D721Med (cell line): ENCODE results near the gene BBS9.
"Not testable (repeated sequence)": the region's sequence is repeated elsewhere in the genome, so short reads cannot be mapped to it uniquely, and the experiment has no call there.

Experiments
- DNase-seq: peaks from one replicate; pipeline ENCODE4 v3.0.0; 2011; ENCODE audit warnings: low spot score; ENCODE audit not compliant: insufficient read length
- FAIRE-seq: peaks from 2 replicates; lab custom pipeline; 2011; peaks lifted over from hg19 to GRCh38; lab: Jason Lieb, UNC
- CTCF ChIP-seq: IDR thresholded peaks from 2 replicates; pipeline ENCODE4 v1.5.1; 2012; ENCODE audit warnings: mild to moderate bottlenecking, control low read depth; ENCODE audit not compliant: insufficient read depth; ENCODE audit errors: missing control alignments

BBS9 gene

DNA sequence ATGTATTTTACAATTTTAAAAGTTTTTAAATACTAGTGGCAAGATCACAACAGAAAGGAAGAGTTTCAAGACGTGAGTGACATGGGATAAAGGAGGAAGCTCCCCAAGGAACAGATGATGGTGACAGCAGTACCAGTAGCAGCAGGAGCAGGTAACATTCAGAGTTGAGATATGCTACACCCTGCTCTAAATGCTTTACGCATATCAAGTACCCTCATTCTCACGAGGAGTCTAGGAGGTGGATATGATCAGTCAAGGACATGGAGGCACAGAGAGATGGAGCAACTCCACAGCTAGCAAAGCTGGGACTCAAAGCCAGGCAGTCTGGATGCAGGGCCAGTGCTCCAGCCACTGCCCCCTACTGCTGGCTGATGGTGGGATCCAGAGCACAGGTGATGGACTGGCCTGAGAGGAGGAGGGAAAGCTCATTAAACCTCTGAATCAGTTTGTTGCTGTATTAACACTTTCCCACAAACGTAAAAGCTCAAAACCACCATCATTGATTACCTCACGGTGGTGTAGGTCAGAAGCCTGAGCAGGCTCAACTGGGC, 37.6 kb upstream of the BBS9 start:
- TF ChIP-seq CTCF = no peak
- no peak for FAIRE-seq
- no peak for DNase-seq

GRCh38 chr7:33093266-33093665, 36.1 kb upstream of the BBS9 start:
- FAIRE-seq (no peak), DNase-seq (no peak)
- no peak for TF ChIP-seq CTCF

DNA sequence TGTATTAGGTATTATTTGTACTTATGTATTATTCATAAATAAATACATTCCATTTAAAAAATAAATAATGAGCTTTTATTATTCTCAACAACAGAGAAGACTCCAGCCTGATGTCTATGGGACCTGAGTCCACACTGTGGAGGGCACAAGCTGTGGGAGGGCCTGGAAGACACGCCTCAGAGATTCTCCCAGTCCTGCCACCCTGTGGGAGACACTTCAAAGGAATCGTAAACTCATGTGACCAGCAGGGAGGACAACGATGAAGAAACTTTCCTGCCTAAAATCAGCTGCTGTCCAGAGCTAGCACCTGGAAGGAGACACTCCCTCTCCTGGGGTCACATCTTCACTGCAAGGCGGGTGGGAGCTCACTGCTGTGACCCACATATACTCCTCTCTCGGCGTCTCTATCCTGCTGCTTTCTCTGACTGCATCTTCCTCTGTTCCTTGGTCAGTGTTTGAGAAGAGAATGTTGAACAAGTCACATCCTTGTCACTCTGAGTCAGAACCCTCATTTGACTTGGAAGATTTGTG, 34.6 kb upstream of the BBS9 start:
- DNase-seq, FAIRE-seq: not testable (repeated sequence)

DNA sequence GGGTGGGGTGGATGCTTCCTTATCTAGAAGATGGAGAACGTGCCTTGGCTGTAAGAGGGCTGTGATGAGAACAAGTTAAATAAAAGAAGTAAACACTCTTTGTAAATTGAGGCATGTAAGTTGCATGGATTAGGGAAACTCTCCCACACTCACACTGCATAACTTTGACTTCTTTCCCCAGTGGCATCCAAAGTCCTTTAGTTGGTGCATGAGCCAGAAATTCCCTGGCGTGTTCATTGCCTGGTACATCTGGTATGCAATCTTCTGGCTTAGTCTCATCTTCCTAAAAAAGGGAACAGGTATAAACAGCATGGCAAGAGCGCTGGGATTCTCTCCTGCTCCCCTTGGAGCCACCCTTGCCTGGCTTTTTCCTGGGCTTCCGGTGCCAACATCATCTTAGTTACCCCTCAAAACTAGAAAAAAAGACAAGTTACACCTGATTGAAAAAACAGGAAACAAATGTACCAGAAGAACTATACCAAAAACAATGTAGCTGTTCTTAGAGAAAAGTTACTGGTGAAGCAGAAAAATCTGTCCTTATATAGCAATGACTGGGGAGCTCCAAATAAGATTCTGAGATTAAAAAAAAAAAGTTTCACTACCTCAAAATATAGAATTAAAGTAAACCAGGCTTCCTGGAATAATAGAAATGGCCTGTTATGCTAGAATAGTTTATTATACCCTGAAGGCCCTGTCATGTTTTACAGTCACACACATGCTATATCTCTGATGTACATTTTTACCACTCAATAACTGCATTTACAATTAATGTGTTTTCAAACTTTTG, 30.0 kb upstream of the BBS9 start:
- no peak for TF ChIP-seq CTCF
- FAIRE-seq = no peak
- no peak for DNase-seq

GRCh38 chr7:33100770-33101169, 28.6 kb upstream of the BBS9 start:
- no peak for FAIRE-seq

GRCh38 chr7:33101906-33102305, 27.5 kb upstream of the BBS9 start:
- no peak for FAIRE-seq
- no peak for DNase-seq
- no peak for TF ChIP-seq CTCF

More at GRCh38 chr7:33100770-33101169, 28.6 kb upstream of the BBS9 start:
- TF ChIP-seq CTCF = no peak
- no peak for DNase-seq

DNA sequence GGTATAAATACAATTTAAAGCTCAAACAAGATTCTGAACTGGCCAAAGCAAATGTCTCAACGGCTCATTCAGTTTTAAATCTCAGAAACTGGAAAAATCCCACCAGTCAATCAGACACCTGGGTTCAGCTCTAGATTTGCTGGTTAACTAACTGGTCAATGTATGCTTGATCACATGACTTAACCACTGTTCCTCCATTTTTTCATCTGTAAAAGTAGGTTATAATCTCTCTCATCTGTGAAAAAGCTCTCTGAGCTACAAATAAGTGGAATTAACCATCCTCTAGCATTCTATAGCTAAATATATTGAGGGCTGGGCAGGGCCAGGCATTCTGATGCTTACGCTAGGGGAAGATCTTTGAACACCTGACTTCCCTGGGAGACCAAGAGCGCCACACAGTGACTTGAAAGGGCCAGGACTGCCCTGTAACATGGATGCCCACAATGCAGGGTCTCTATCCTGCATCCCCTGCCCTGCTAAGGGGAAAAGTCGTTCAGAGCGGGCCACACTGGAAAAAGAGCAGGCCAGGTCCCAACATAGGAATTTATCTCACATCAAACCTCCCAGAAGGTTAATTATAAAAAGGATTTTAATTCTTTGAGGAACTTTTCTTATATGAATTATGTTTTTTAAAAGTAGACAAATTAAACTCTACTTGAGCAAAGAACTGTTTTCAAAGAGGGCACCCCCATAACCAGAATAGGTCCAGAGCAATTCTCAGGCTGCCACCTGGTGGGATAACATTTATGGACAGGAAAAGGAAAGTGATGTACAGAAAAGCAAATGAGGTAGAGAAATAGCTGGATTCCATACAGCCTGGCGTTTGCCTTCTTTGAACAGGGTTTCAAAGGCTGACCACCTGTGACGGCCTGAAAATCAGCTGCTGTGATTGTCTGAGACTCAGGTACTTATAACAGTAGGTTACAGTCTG, 22.0 kb upstream of the BBS9 start:
- no peak for FAIRE-seq
- TF ChIP-seq CTCF = peak; percentile 40
- DNase-seq = no peak
